COLO668 (cell line): ENCODE data around the gene OR14J1.
"Not testable (repeated sequence)": the region's sequence is repeated elsewhere in the genome, so short reads cannot be mapped to it uniquely, and the experiment has no call there.

ENCODE experiments used
- DNase-seq: peaks from one replicate; lab custom pipeline; 2025; ENCODE audit not compliant: unreplicated experiment; lab: John Stamatoyannopoulos, UW

Gene OR14J1

GRCh38 chr6:29301316-29301715, at the start of gene OR14J1:
TSS of gene OR14J1 (plus strand) at chr6:29301701. CDS start at chr6:29306690, 4,989 bp downstream.
- DNase-seq: no peak

GRCh38 chr6:29251736-29252135, 49.8 kb upstream of the OR14J1 start:
- DNase-seq: no peak

- no peak for DNase-seq
Measured at GRCh38 chr6:29255530-29255929, 46.0 kb upstream of the OR14J1 start.

GRCh38 chr6:29259721-29260120, 41.8 kb upstream of the OR14J1 start:
- no peak for DNase-seq

GRCh38 chr6:29263001-29263400, 38.5 kb upstream of the OR14J1 start:
- DNase-seq: no peak

- no peak for DNase-seq
Measured at GRCh38 chr6:29294499-29294914, 7.0 kb upstream of the OR14J1 start.

GRCh38 chr6:29295181-29295585, 6.3 kb upstream of the OR14J1 start:
- DNase-seq: no peak

- no peak for DNase-seq
Measured at GRCh38 chr6:29295623-29296022, 5.9 kb upstream of the OR14J1 start.

GRCh38 chr6:29319931-29320330, 18.4 kb downstream of the OR14J1 start:
- DNase-seq: no peak

- not testable (repeated sequence) for DNase-seq
Measured at GRCh38 chr6:29323332-29323731, 21.8 kb downstream of the OR14J1 start.

GRCh38 chr6:29325777-29326176, 24.3 kb downstream of the OR14J1 start:
- DNase-seq: no peak

- no peak for DNase-seq
Measured at GRCh38 chr6:29332676-29333075, 31.2 kb downstream of the OR14J1 start.

- DNase-seq: no peak
Measured at GRCh38 chr6:29336269-29336668, 34.8 kb downstream of the OR14J1 start.

GRCh38 chr6:29345380-29345779, 43.9 kb downstream of the OR14J1 start:
- no peak for DNase-seq

GRCh38 chr6:29349348-29349747, 47.8 kb downstream of the OR14J1 start:
- DNase-seq: not testable (repeated sequence)

GRCh38 chr6:29354980-29355379, 53.5 kb downstream of the OR14J1 start:
- DNase-seq: no peak

GRCh38 chr6:29355603-29356002, 54.1 kb downstream of the OR14J1 start:
- DNase-seq: no peak
